H1 (cell line): Measurements from ENCODE around the gene DMRTA1. TPM values are rescaled to one million over a fixed set of nuclear protein-coding genes. Genes with fewer than 3 reads are reported as not detected.

Experiments
- CTCF ChIA-PET: fragments of 300-600 bp; sonication (Branson Sonifier 250); formaldehyde crosslinking; loops from one replicate; lab custom pipeline; 2021; ENCODE audit not compliant: partially characterized antibody; lab: Charles Lee
- POLR2A ChIA-PET: fragments of 300-600 bp; sonication (Branson Sonifier 250); formaldehyde crosslinking; loops from one replicate; lab custom pipeline; 2021; ENCODE audit warnings: inconsistent platforms; ENCODE audit not compliant: partially characterized antibody; lab: Charles Lee
- DNase-seq, 2 experiments: peaks; one replicate each; pipeline versions ENCODE4 v3.0.0 to v3.0.0-alpha.2; 2010 to 2022; ENCODE audit warnings: low spot score in 2 of 2, low read depth in 1 of 2, mixed read lengths in 1 of 2
- FAIRE-seq: peaks from 2 replicates; lab custom pipeline; 2011; peaks lifted over from hg19 to GRCh38; lab: Jason Lieb, UNC
- H2AFZ ChIP-seq: 2 replicates; pipeline ENCODE4 v1.8.1; 2012; ENCODE audit warnings: low read length, inconsistent platforms
- H2AK5ac ChIP-seq: 2 replicates; pipeline ENCODE4 v1.6.1; 2013; ENCODE audit warnings: low read depth, low read length
- H2BK120ac ChIP-seq: replicated peaks from 2 replicates; pipeline ENCODE3; 2013; ENCODE audit warnings: low read depth, low read length, inconsistent platforms
- H2BK12ac ChIP-seq: 2 replicates; pipeline ENCODE4 v1.6.1; 2013; ENCODE audit warnings: low read depth, low read length
- H2BK15ac ChIP-seq: 2 replicates; pipeline ENCODE4 v1.6.1; 2013; ENCODE audit warnings: low read length
- H2BK20ac ChIP-seq: 2 replicates; pipeline ENCODE4 v1.6.1; 2013; ENCODE audit warnings: low read length
- H2BK5ac ChIP-seq: 2 replicates; pipeline ENCODE4 v1.6.1; 2013; ENCODE audit warnings: low read depth, low read length
- H3K14ac ChIP-seq: 2 replicates; pipeline ENCODE4 v1.6.1; 2013; ENCODE audit warnings: inconsistent platforms; ENCODE audit not compliant: insufficient read length
- H3K18ac ChIP-seq: 2 replicates; pipeline ENCODE4 v1.6.1; 2013; ENCODE audit warnings: low read length; ENCODE audit errors: extremely low read depth
- H3K23ac ChIP-seq: 2 replicates; pipeline ENCODE4 v1.6.1; 2013; ENCODE audit warnings: inconsistent platforms; ENCODE audit not compliant: insufficient read length
- H3K23me2 ChIP-seq: 2 replicates; pipeline ENCODE4 v1.6.1; 2013; ENCODE audit warnings: low read depth, low read length
- H3K27ac ChIP-seq: 2 replicates; pipeline ENCODE4 v1.6.1; 2011; ENCODE audit warnings: low read depth, low read length, inconsistent platforms
- H3K27me3 ChIP-seq, 4 experiments: replicated peaks in 1 of 4; 1 replicate in 1 of 4; 2 replicates in 3 of 4; pipeline versions ENCODE4 v1.6.1 to v1.8.1; 2011 to 2013; ENCODE audit warnings: low read length in 3 of 4, mild to moderate bottlenecking in 3 of 4, inconsistent platforms in 2 of 4, mixed read lengths in 2 of 4, moderate library complexity in 1 of 4; ENCODE audit not compliant: control insufficient read depth in 3 of 4, insufficient read depth in 3 of 4; ENCODE audit errors: extremely low read depth in 1 of 4
- H3K36me3 ChIP-seq, 4 experiments: 2 replicates each; pipeline versions ENCODE4 v1.6.1 to v1.8.1; 2011 to 2013; ENCODE audit warnings: mild to moderate bottlenecking in 4 of 4, low read length in 3 of 4, moderate library complexity in 2 of 4, control low read depth in 1 of 4, inconsistent platforms in 1 of 4; ENCODE audit not compliant: insufficient read depth in 4 of 4, control insufficient read depth in 2 of 4
- H3K4ac ChIP-seq: replicated peaks from 2 replicates; pipeline ENCODE3; 2013; ENCODE audit warnings: low read length, low read depth, mixed read lengths, inconsistent platforms; ENCODE audit not compliant: insufficient read length
- H3K4me1 ChIP-seq, 4 experiments: replicated peaks in 1 of 4; 1 replicate in 1 of 4; 2 replicates in 3 of 4; pipeline versions ENCODE4 v1.6.1 to v1.8.1; 2011 to 2013; ENCODE audit warnings: low read length in 3 of 4, inconsistent platforms in 2 of 4, mixed read lengths in 1 of 4; ENCODE audit not compliant: insufficient read depth in 4 of 4, control insufficient read depth in 3 of 4
- H3K4me2 ChIP-seq, 2 experiments: 2 replicates each; pipeline versions ENCODE4 v1.6.1 to v1.8.1; 2011 to 2013; ENCODE audit warnings: low read depth in 2 of 2, low read length in 2 of 2, control low read depth in 1 of 2, inconsistent platforms in 1 of 2, mild to moderate bottlenecking in 1 of 2; ENCODE audit not compliant: insufficient read depth in 1 of 2
- H3K4me3 ChIP-seq, 4 experiments: fragments of 200-600, 300-600 bp in 1 of 4; sonication (generic), shearing (Covaris generic), sonication (Bioruptor Twin) in 1 of 4; 2 replicates each; pipeline versions ENCODE4 v1.5.1 to v1.8.1; 2011 to 2016; ENCODE audit warnings: low read length in 4 of 4, low read depth in 3 of 4, control low read depth in 2 of 4, inconsistent platforms in 2 of 4, mild to moderate bottlenecking in 2 of 4, mixed read lengths in 1 of 4, moderate library complexity in 1 of 4; ENCODE audit not compliant: insufficient read depth in 2 of 4; ENCODE audit errors: extremely low read depth in 1 of 4
- H3K56ac ChIP-seq: replicated peaks from 2 replicates; pipeline ENCODE3; 2013; ENCODE audit warnings: low read depth, mild to moderate bottlenecking, mixed read lengths, low read length, inconsistent platforms; ENCODE audit not compliant: insufficient read length
- H3K79me1 ChIP-seq: 2 replicates; pipeline ENCODE4 v1.6.1; 2013; ENCODE audit warnings: low read depth, low read length, control low read depth
- H3K79me2 ChIP-seq, 2 experiments: 2 replicates each; pipeline versions ENCODE4 v1.6.1 to v1.8.1; 2012 to 2013; ENCODE audit warnings: low read length in 2 of 2, mild to moderate bottlenecking in 2 of 2, inconsistent platforms in 1 of 2; ENCODE audit not compliant: insufficient read depth in 2 of 2, control insufficient read depth in 1 of 2
- H3K9ac ChIP-seq, 4 experiments: replicated peaks in 1 of 4; 1 replicate in 1 of 4; 2 replicates in 3 of 4; pipeline versions ENCODE4 v1.6.1 to v1.8.1; 2011 to 2013; ENCODE audit warnings: low read depth in 3 of 4, low read length in 3 of 4, control low read depth in 2 of 4, mild to moderate bottlenecking in 2 of 4, moderate library complexity in 2 of 4, inconsistent platforms in 1 of 4; ENCODE audit errors: extremely low read depth in 1 of 4
- H3K9me3 ChIP-seq, 2 experiments: 2 replicates each; pipeline versions ENCODE4 v1.6.1 to v1.8.1; 2012 to 2013; ENCODE audit warnings: mild to moderate bottlenecking in 2 of 2, moderate library complexity in 2 of 2, control low read depth in 1 of 2, inconsistent platforms in 1 of 2, low read depth in 1 of 2, low read length in 1 of 2, mixed read lengths in 1 of 2; ENCODE audit not compliant: insufficient read depth in 2 of 2
- H4K20me1 ChIP-seq, 2 experiments: replicated peaks in 1 of 2; 2 replicates each; pipeline versions ENCODE3 to v1.8.1; 2011 to 2013; ENCODE audit warnings: inconsistent platforms in 2 of 2, low read length in 2 of 2, mild to moderate bottlenecking in 1 of 2; ENCODE audit not compliant: insufficient read depth in 2 of 2, control insufficient read depth in 1 of 2
- H4K5ac ChIP-seq: 2 replicates; pipeline ENCODE4 v1.6.1; 2013; ENCODE audit warnings: low read length, low read depth, mixed read lengths, inconsistent platforms; ENCODE audit not compliant: insufficient read length
- H4K8ac ChIP-seq: 2 replicates; pipeline ENCODE4 v1.8.0; 2013; ENCODE audit warnings: mild to moderate bottlenecking, moderate library complexity, low read length, inconsistent platforms; ENCODE audit not compliant: insufficient read depth; ENCODE audit errors: extremely low read depth
- H4K91ac ChIP-seq: replicated peaks from 2 replicates; pipeline ENCODE3; 2013; ENCODE audit warnings: low read length, mixed read lengths, inconsistent platforms; ENCODE audit not compliant: insufficient read length
- ATF3 ChIP-seq: IDR thresholded peaks from 2 replicates; pipeline ENCODE4 v1.6.1; 2011; ENCODE audit warnings: low read depth, mild to moderate bottlenecking, low read length; ENCODE audit not compliant: insufficient read depth
- RXRA ChIP-seq: IDR thresholded peaks from 2 replicates; pipeline ENCODE4 v1.6.1; 2011; ENCODE audit warnings: low read depth, mild to moderate bottlenecking, low read length, moderate library complexity; ENCODE audit not compliant: insufficient read depth
- WGBS, 2 experiments: shearing (Covaris generic) in 1 of 2; methylation state at CpG; one replicate each; pipeline versions ENCODE4 v1.1.6 to v1.1.7; 2013 to 2015; ENCODE audit warnings: low lambda C conversion rate in 2 of 2, mixed read lengths in 2 of 2, inconsistent platforms in 1 of 2, low coverage in 1 of 2, missing lambda C conversion rate in 1 of 2; ENCODE audit not compliant: insufficient replicate concordance in 2 of 2, insufficient coverage in 1 of 2, insufficient read length in 1 of 2; ENCODE audit errors: extremely low coverage in 1 of 2, missing lambda C conversion rate in 1 of 2; 5-methylcytosine and 5-hydroxymethylcytosine counted together
- polyA plus RNA-seq, 7 experiments: library from polyadenylated mRNA; depleted of rRNA in 3 of 7; stranded (reverse) in 5 of 7; unstranded in 2 of 7; fragments of >200 nt in 5 of 7; fragments of 200-250 nt in 2 of 7; gene quantifications; 1 replicate in 5 of 7; 2 replicates in 1 of 7; 4 replicates in 1 of 7; pipeline versions ENCODE4 v1.2.1 to v1.2.3, GENCODE V29; 2011 to 2013; ENCODE audit warnings: missing spikeins in 2 of 7, mixed read lengths in 2 of 7
- total RNA-seq: library from RNA; stranded (reverse); fragmentation: NEBNext Ultra II Directional; extraction: Animal tissue kit (Norgen Biotek cat#: 25700); gene quantifications from 2 replicates; pipeline ENCODE4 v1.2.1, GENCODE V29; 2021

DMRTA1 gene
- total and polyA plus RNA-seq, 2 of the 8 experiments (the other 6 are each of a cell fraction or from before 2014, with no cell fraction given) = 1.5 to 3.3 TPM

DNA sequence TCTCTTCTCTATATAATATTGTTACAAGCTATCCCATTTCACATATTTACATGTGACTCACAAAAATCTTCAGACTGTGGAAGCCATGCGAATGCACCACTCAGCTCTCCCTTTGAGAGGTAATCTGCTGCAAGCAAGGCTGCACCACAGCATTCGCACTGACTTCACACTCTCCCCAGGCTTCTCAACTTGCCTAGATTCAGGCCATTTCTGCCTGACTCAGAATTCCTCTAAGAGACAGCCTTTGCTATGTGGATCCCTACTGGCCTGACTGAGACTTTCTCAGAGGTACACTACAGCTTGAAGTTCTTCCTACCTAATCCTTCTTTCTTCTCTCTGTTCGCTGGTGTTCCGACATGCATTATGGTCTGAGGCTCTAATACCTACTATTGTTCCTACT, 21.1 kb upstream of the DMRTA1 start:
- Histone ChIP-seq H3K23me2 (no peaks in the 10 kb centered on the region), H3K4me3 (no peak overlapping the region), H3K4ac (no peak overlapping the region), H3K27ac (no peak overlapping the region), H3K4me2 (no peak overlapping the region), H3K23ac (no peak overlapping the region), H2BK12ac (no peak overlapping the region), H3K36me3 (no peaks in the 10 kb centered on the region), H3K27me3 (no peaks in the 10 kb centered on the region), H4K5ac (no peak overlapping the region), H4K20me1 (no peaks in the 10 kb centered on the region), H3K4me1 (no peaks in the 10 kb centered on the region), H3K79me2 (no peaks in the 10 kb centered on the region), H3K9me3 (no peaks in the 10 kb centered on the region), H3K18ac (no peak overlapping the region), H2BK5ac (no peak overlapping the region), H2BK15ac (no peak overlapping the region), H3K56ac (no peak overlapping the region), H2BK120ac (no peak overlapping the region), H3K79me1 (no peaks in the 10 kb centered on the region), H4K8ac (no peak overlapping the region), H3K14ac (no peak overlapping the region), H2AFZ (peak overlapping the region; percentile 56; the same call in 1 of the 2 replicates), H4K91ac (no peak overlapping the region), H2AK5ac (no peak overlapping the region), H3K9ac (no peak overlapping the region), H2BK20ac (no peak overlapping the region)
- WGBS, 2 experiments = 94% methylated on average over 4 of the region's 4 CpGs; no CpG with 5 or more reads in 1 of the 2 experiments
- DNase-seq (no peak), FAIRE-seq (no peak)
- POLR2A ChIA-PET = no interaction called here
- no peak for TF ChIP-seq RXRA
- no peak for TF ChIP-seq ATF3
- CTCF ChIA-PET = interaction anchor here (1.1 to 1.5 kb wide), 3 partner anchors 15 to 26 kb away, joined by 3 to 6 read pairs (median 4); no protein-coding TSS in a partner anchor
